Omental fat pad (tissue), 4 donors: ENCODE results near the gene TMPRSS15. TPM values are rescaled to one million over a fixed set of nuclear protein-coding genes. Genes with fewer than 3 reads are reported as not detected.

Experiments used
- ATAC-seq: fragments of 150-250 bp; one replicate; pipeline ENCODE4 v1.9.1; 2016; ENCODE audit warnings: mild to moderate bottlenecking, moderate library complexity; ENCODE audit not compliant: low FRiP score
- DNase-seq: peaks from one replicate; pipeline ENCODE4 v3.0.0-alpha.2; 2019; ENCODE audit warnings: low spot score
- CTCF ChIP-seq, 3 donors: fragments of 450-650 bp; IDR thresholded peaks; one replicate each; pipeline ENCODE4 v1.5.1; 2016 to 2017; ENCODE audit warnings: antibody characterized with exemption in 3 of 3, mild to moderate bottlenecking in 3 of 3, moderate library complexity in 2 of 3
- total RNA-seq, 4 donors: library from RNA; depleted of rRNA; stranded (reverse); fragments of >200 nt; gene quantifications; one replicate each; pipeline ENCODE4 v1.1.0, GENCODE V29; 2016

The TMPRSS15 gene
- total RNA-seq, 4 donors from 2014 or later = not detected

DNA sequence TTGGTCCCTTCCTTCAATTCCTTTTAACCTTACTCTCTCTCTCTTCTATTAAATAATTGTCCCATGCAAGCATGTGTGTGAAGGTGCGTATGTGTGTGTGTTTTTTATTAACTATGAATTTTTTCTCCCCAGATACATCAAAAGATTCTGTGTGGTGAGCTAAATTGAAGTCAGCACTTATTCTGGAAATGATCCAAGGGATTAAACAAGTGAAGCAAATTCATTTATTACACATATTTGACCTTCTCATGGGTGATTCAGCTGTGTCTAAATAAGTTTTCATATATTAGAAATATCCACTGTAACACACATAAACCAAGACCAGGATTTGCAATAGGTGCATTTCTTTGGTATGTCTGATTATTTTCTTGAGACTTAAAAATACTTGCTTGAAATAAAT lies 134.7 kb downstream of the TMPRSS15 start:
- no peak for ATAC-seq
- no peak for TF ChIP-seq CTCF (IDR thresholded peaks at IDR 0.05)
- DNase-seq = no peak

GRCh38 chr21:18267496-18267895 lies 136.1 kb downstream of the TMPRSS15 start:
- ATAC-seq (no peak), DNase-seq (no peak)
- TF ChIP-seq CTCF (IDR thresholded peaks at IDR 0.05) = no peak

DNA sequence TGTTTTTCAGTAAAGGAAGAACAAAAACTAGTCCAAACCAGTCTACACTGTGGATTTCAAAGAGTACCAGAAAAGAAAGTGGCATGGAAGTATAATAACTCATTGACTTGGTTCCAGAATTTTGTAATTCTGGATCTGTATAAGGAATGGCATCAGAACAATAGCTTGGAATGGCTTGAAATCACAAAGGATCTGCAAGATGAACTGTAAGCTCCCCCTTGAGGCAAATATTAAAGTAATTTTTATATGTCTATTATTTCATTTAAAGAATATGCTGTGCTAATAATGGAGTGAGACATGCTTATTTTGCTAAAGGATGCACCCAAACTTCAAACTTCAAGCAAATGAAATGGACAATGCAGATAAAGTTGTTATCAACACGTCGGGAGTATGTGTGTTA lies 137.6 kb downstream of the TMPRSS15 start:
- no peak for DNase-seq
- no peak for ATAC-seq
- no peak for TF ChIP-seq CTCF (IDR thresholded peaks at IDR 0.05)

DNA sequence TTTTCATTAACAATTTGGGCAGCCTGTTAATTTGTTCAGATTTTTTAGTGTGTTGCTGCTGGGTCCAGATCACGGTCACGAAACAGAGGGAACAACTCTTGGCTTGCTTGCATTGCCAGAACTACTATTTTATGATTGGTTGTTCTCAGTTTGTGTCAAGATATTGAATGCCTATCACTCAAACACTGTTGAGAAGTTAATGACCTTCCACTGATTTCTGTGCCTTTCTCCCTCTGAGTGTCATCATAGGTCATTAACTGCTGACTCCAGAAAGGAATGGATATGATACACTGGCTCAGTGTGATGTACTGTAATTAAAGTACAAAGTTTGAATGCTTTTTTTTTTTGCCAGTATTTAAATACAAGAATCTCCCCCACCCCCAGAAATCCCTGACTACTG lies 149.8 kb downstream of the TMPRSS15 start:
- no peak for TF ChIP-seq CTCF (IDR thresholded peaks at IDR 0.05)
- DNase-seq = no peak

DNA sequence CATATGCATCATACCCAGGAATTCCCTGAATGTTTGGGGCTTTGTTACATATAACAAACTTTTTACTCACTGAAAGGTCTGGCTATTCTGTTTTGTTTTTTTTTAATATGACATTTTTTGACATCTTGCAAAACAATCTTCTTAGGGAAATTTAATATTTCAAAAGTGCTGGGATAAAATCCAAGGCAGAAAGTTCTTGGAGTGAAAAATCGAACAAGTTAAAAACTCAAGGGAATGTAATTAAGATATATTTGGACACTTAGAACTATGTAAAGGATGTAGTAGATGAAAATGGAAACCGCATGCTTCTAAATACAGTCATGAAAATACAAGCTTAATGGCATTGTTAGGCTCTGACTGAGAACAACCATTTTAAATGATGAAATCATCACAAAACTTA lies 150.4 kb downstream of the TMPRSS15 start:
- no peak for DNase-seq
- no peak for ATAC-seq
- TF ChIP-seq CTCF (IDR thresholded peaks at IDR 0.05) = no peak

More for the DNA sequence above, 149.8 kb downstream of the TMPRSS15 start:
- no peak for ATAC-seq

DNA sequence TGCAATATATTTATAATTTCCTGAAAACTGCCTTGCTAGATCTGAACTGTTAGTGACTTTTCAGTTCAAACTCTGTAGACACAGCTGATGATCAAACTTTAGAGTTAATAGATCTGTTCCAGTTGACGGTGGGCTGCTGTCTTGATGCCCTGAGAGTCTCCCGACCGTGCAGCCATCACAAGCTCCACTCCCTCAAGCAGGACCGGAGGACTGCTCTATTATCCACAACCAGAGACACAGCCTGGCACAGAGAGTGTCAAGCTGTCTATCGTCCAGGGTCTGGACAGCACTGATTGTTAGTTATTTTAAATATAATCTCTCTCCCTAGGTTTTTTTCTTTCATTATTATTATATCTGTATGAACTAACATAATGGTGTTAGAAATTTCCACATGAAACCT lies 150.9 kb downstream of the TMPRSS15 start:
- no peak for TF ChIP-seq CTCF (IDR thresholded peaks at IDR 0.05)
- DNase-seq = no peak
- no peak for ATAC-seq

- no peak for TF ChIP-seq CTCF (IDR thresholded peaks at IDR 0.05)
- DNase-seq (no peak), ATAC-seq (no peak)
Measured at GRCh38 chr21:18252256-18252655, 151.3 kb downstream of the TMPRSS15 start.
